Keratinocyte (primary cell): ENCODE data around the gene URB2. TPM values are rescaled to one million over a fixed set of nuclear protein-coding genes. Genes with fewer than 3 reads are reported as not detected.

Experiments used
- DNase-seq: peaks from one replicate; pipeline ENCODE4 v3.0.0-alpha.2; 2011; ENCODE audit warnings: low read depth, missing footprints, low spot score
- FAIRE-seq: peaks from 2 replicates; lab custom pipeline; 2011; peaks lifted over from hg19 to GRCh38; lab: Jason Lieb, UNC
- H2AFZ ChIP-seq: 2 replicates; pipeline ENCODE4 v1.6.0; 2012; ENCODE audit warnings: low read length, control low read depth, inconsistent platforms; ENCODE audit not compliant: control insufficient read depth
- H3K27ac ChIP-seq: 2 replicates; pipeline ENCODE4 v1.5.1; 2011; ENCODE audit warnings: low read length; ENCODE audit not compliant: control insufficient read depth, insufficient read depth
- H3K27me3 ChIP-seq: 3 replicates; pipeline ENCODE4 v1.6.0; 2011; ENCODE audit warnings: low read length; ENCODE audit not compliant: control insufficient read depth, insufficient read depth; ENCODE audit errors: extremely low read depth
- H3K36me3 ChIP-seq, 2 experiments: 2 replicates in 1 of 2; 3 replicates in 1 of 2; pipeline ENCODE4 v1.5.1; 2011; ENCODE audit warnings: low read length in 2 of 2, mild to moderate bottlenecking in 1 of 2; ENCODE audit not compliant: control insufficient read depth in 2 of 2, insufficient read depth in 2 of 2; ENCODE audit errors: extremely low read depth in 1 of 2
- H3K4me1 ChIP-seq: 3 replicates; pipeline ENCODE4 v1.5.1; 2011; ENCODE audit warnings: low read length; ENCODE audit not compliant: control insufficient read depth, insufficient read depth; ENCODE audit errors: extremely low read depth
- H3K4me2 ChIP-seq: 3 replicates; pipeline ENCODE4 v1.6.0; 2011; ENCODE audit warnings: low read depth, low read length; ENCODE audit not compliant: control insufficient read depth, insufficient read depth; ENCODE audit errors: extremely low read depth
- H3K4me3 ChIP-seq, 3 experiments: fragments of 200-600 bp in 1 of 3; sonication (generic) in 1 of 3; 2 replicates in 2 of 3; 3 replicates in 1 of 3; pipeline ENCODE4 v1.5.1; 2011 to 2016; ENCODE audit warnings: low read length in 3 of 3, mild to moderate bottlenecking in 3 of 3, control low read depth in 2 of 3, inconsistent platforms in 1 of 3, low read depth in 1 of 3, mixed read lengths in 1 of 3, mixed run types in 1 of 3, moderate library complexity in 1 of 3; ENCODE audit not compliant: control insufficient read depth in 2 of 3, insufficient read depth in 2 of 3; ENCODE audit errors: extremely low read depth in 1 of 3
- H3K79me2 ChIP-seq: 2 replicates; pipeline ENCODE4 v1.6.0; 2012; ENCODE audit warnings: low read length; ENCODE audit not compliant: control insufficient read depth, insufficient read depth
- H3K9ac ChIP-seq: 3 replicates; pipeline ENCODE4 v1.6.0; 2011; ENCODE audit warnings: low read length; ENCODE audit not compliant: control insufficient read depth, insufficient read depth; ENCODE audit errors: extremely low read depth
- H3K9me1 ChIP-seq: 3 replicates; pipeline ENCODE4 v1.6.0; 2011; ENCODE audit warnings: low read length; ENCODE audit not compliant: control insufficient read depth, insufficient read depth; ENCODE audit errors: extremely low read depth
- H3K9me3 ChIP-seq: 2 replicates; pipeline ENCODE4 v1.5.1; 2012; ENCODE audit warnings: low read depth, low read length; ENCODE audit not compliant: control insufficient read depth
- H4K20me1 ChIP-seq: 3 replicates; pipeline ENCODE4 v1.6.0; 2011; ENCODE audit warnings: low read length; ENCODE audit not compliant: control insufficient read depth, insufficient read depth; ENCODE audit errors: extremely low read depth
- CTCF ChIP-seq, 3 experiments: IDR thresholded peaks in 1 of 3; conservative IDR thresholded peaks in 1 of 3; optimal IDR thresholded peaks in 1 of 3; 2 replicates in 2 of 3; 3 replicates in 1 of 3; pipeline versions ENCODE3 to v1.5.1; 2011; ENCODE audit warnings: low read length in 3 of 3, mild to moderate bottlenecking in 3 of 3, moderate library complexity in 2 of 3, control low read depth in 1 of 3, inconsistent platforms in 1 of 3; ENCODE audit not compliant: insufficient read depth in 2 of 3; ENCODE audit errors: extremely low read depth in 1 of 3
- EZH2 ChIP-seq: IDR thresholded peaks from one replicate; pipeline ENCODE4 v1.6.1; 2012; ENCODE audit warnings: inconsistent platforms, mild to moderate bottlenecking, low read length, moderate library complexity
- dilution Hi-C: fragments of 300-500 bp; cut with MboI; formaldehyde crosslinking; loops from one replicate; pipeline ENCODE4 v1.7.0; 2020; ENCODE audit warnings: low sequenced_read_pairs; ENCODE audit not compliant: extremely low pct_ligation_motif_present
- polyA plus RNA-seq, 5 experiments: library from polyadenylated mRNA; depleted of rRNA in 3 of 5; stranded (reverse) in 3 of 5; stranded (forward) in 1 of 5; unstranded in 1 of 5; fragments of >200 nt; gene quantifications; 1 replicate in 1 of 5; 2 replicates in 3 of 5; 3 replicates in 1 of 5; pipeline versions ENCODE4 v1.2.1 to v1.2.3, GENCODE V29; 2011 to 2012; ENCODE audit warnings: missing spikeins in 2 of 5, low read depth in 1 of 5, low replicate concordance in 1 of 5

Gene URB2
- polyA plus RNA-seq, 1 donor (not counting 4 experiments of a cell fraction or from before 2014, with no cell fraction given) = 8.5 TPM

GRCh38 chr1:229643996-229644745 is 18.1 kb downstream of the URB2 start:
- Histone ChIP-seq H3K4me2 (no peak overlapping the region), H3K9me3 (no peaks in the 10 kb centered on the region), H3K9ac (no peak overlapping the region), H3K4me1 (no peaks in the 10 kb centered on the region), H4K20me1 (no peaks in the 10 kb centered on the region), H3K36me3 (peaks cover 30 to 36% of the 10 kb centered on the region in 2 experiments), H3K27ac (no peak overlapping the region), H2AFZ (no peak overlapping the region), H3K4me3 (no peak overlapping the region), H3K79me2 (peaks cover 25% of the 10 kb centered on the region), H3K27me3 (no peaks in the 10 kb centered on the region), H3K9me1 (no peaks in the 10 kb centered on the region)
- no peak for DNase-seq
- no peak for FAIRE-seq
- dilution Hi-C loops = no loop called here
- TF ChIP-seq CTCF (optimal IDR thresholded peaks at IDR 0.05 in 1 of 3, IDR thresholded peaks at IDR 0.05 in 1 of 3, conservative IDR thresholded peaks at IDR 0.05 in 1 of 3; ENCODE audit: extremely low read depth in 1 of 3, insufficient read depth in 2 of 3, low read length in 3 of 3) = no peak
- TF ChIP-seq EZH2 = no peak

DNA sequence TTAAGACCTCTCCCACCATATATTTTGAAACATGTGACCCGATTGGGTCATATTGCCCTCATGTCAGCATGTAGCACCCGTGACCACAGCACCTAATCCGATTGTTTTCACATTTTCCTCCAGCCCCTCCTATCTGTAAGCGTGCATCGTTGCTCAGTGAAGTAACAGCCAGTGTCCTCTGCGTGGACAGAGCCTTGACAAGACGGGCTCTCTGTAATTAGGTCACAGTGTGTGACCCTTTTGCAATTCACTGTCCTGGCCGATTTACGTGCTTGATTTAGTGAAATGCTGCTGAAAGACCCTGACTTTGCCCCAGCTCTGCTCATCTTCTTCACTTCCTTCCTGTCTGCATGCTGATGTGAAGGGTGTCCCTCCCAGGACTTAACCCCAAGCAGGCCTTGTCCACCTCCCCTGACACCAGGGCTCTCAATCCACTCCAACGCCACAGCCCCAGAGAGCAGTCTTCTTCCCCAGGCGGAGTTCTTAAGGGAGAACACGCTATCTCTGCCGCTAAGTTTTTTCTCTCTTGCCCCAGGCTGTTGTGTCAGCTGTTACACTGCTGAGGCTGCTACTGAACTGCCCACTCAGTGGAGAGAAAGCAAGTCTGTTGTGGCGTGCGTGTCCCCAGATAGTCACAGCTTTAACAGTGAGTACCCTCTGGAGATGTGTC is 19.4 kb downstream of the URB2 start:
- H4K20me1 ChIP-seq = no peaks in the 10 kb centered on the region
- H3K9me3 ChIP-seq = no peaks in the 10 kb centered on the region
- FAIRE-seq (no peak), DNase-seq (no peak)
- H3K9me1 ChIP-seq = no peaks in the 10 kb centered on the region
- no peaks in the 10 kb centered on the region for H3K4me1 ChIP-seq
- H3K27ac ChIP-seq = no peak overlapping the region
- TF ChIP-seq EZH2 (no peak), CTCF (optimal IDR thresholded peaks at IDR 0.05 in 1 of 3, IDR thresholded peaks at IDR 0.05 in 1 of 3, conservative IDR thresholded peaks at IDR 0.05 in 1 of 3; ENCODE audit: extremely low read depth in 1 of 3, insufficient read depth in 2 of 3, low read length in 3 of 3) (no peak)
- H3K9ac ChIP-seq = no peak overlapping the region
- H3K27me3 ChIP-seq = no peaks in the 10 kb centered on the region
- H3K4me2 ChIP-seq = no peak overlapping the region
- peaks cover 19% of the 10 kb centered on the region for H3K79me2 ChIP-seq
- dilution Hi-C loops = no loop called here
- H3K4me3 ChIP-seq = no peak overlapping the region
- no peak overlapping the region for H2AFZ ChIP-seq
- peaks cover 39 to 41% of the 10 kb centered on the region in 2 experiments for H3K36me3 ChIP-seq
